ENCODE measurements around the gene WDR89.

DNA sequence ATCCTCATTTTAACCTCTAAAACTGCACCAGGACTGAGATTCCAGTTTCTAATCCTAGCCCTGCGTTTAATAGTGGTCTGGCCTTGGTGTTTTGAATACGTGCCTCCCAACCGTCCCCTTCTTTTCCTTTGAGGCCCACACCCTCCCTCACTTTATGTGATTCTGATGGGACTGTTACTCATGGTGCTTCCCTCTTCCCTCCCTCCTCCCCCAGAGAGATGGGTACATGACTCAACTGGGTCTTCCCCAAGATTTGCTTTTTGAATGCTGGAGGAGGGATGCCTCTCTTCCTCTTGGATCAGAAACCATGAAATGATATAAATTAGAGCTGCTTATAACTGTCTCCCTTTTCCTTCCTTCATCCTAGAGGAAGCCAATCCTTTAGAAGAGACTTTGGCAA is 90.3 kb downstream of the WDR89 start:
- TF ChIP-seq RAD21 (IDR thresholded peaks at IDR 0.05) (no peak), TAF1 (conservative IDR thresholded peaks at IDR 0.05) (no peak)
- TF ChIP-seq, protein P1, sequence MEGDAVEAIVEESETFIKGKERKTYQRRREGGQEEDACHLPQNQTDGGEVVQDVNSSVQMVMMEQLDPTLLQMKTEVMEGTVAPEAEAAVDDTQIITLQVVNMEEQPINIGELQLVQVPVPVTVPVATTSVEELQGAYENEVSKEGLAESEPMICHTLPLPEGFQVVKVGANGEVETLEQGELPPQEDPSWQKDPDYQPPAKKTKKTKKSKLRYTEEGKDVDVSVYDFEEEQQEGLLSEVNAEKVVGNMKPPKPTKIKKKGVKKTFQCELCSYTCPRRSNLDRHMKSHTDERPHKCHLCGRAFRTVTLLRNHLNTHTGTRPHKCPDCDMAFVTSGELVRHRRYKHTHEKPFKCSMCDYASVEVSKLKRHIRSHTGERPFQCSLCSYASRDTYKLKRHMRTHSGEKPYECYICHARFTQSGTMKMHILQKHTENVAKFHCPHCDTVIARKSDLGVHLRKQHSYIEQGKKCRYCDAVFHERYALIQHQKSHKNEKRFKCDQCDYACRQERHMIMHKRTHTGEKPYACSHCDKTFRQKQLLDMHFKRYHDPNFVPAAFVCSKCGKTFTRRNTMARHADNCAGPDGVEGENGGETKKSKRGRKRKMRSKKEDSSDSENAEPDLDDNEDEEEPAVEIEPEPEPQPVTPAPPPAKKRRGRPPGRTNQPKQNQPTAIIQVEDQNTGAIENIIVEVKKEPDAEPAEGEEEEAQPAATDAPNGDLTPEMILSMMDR (IDR thresholded peaks at IDR 0.05; ENCODE audit: low read depth, low read length, missing input control), result no peak
- TF ChIP-seq, protein P2, sequence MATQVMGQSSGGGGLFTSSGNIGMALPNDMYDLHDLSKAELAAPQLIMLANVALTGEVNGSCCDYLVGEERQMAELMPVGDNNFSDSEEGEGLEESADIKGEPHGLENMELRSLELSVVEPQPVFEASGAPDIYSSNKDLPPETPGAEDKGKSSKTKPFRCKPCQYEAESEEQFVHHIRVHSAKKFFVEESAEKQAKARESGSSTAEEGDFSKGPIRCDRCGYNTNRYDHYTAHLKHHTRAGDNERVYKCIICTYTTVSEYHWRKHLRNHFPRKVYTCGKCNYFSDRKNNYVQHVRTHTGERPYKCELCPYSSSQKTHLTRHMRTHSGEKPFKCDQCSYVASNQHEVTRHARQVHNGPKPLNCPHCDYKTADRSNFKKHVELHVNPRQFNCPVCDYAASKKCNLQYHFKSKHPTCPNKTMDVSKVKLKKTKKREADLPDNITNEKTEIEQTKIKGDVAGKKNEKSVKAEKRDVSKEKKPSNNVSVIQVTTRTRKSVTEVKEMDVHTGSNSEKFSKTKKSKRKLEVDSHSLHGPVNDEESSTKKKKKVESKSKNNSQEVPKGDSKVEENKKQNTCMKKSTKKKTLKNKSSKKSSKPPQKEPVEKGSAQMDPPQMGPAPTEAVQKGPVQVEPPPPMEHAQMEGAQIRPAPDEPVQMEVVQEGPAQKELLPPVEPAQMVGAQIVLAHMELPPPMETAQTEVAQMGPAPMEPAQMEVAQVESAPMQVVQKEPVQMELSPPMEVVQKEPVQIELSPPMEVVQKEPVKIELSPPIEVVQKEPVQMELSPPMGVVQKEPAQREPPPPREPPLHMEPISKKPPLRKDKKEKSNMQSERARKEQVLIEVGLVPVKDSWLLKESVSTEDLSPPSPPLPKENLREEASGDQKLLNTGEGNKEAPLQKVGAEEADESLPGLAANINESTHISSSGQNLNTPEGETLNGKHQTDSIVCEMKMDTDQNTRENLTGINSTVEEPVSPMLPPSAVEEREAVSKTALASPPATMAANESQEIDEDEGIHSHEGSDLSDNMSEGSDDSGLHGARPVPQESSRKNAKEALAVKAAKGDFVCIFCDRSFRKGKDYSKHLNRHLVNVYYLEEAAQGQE (IDR thresholded peaks at IDR 0.05), result no peak
- TF ChIP-seq, protein P3, sequence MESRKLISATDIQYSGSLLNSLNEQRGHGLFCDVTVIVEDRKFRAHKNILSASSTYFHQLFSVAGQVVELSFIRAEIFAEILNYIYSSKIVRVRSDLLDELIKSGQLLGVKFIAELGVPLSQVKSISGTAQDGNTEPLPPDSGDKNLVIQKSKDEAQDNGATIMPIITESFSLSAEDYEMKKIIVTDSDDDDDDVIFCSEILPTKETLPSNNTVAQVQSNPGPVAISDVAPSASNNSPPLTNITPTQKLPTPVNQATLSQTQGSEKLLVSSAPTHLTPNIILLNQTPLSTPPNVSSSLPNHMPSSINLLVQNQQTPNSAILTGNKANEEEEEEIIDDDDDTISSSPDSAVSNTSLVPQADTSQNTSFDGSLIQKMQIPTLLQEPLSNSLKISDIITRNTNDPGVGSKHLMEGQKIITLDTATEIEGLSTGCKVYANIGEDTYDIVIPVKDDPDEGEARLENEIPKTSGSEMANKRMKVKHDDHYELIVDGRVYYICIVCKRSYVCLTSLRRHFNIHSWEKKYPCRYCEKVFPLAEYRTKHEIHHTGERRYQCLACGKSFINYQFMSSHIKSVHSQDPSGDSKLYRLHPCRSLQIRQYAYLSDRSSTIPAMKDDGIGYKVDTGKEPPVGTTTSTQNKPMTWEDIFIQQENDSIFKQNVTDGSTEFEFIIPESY (IDR thresholded peaks at IDR 0.05), result no peak
- TF ChIP-seq, protein P4, sequence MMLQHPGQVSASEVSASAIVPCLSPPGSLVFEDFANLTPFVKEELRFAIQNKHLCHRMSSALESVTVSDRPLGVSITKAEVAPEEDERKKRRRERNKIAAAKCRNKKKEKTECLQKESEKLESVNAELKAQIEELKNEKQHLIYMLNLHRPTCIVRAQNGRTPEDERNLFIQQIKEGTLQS (IDR thresholded peaks at IDR 0.05), result no peak

All from liver (tissue), 3 donors.